GM18951 (cell line): ENCODE measurements around the gene RPS6KC1.

Experiments
- POLR2A ChIP-seq: IDR thresholded peaks from 4 replicates; pipeline ENCODE4 v1.6.1; 2011; ENCODE audit warnings: mild to moderate bottlenecking; ENCODE audit not compliant: insufficient read length, insufficient read depth; ENCODE audit errors: extremely low read depth
- in situ Hi-C: fragments of 300-500 bp; cut with MboI; formaldehyde crosslinking; loops from one replicate; pipeline ENCODE4 v1.12.0; 2022; ENCODE audit warnings: low sequenced_read_pairs, mixed read lengths, inconsistent platforms; ENCODE audit not compliant: unreplicated experiment

The RPS6KC1 gene

GRCh38 chr1:213049232-213049631 is 1.8 kb upstream of the RPS6KC1 start:
- in situ Hi-C loops: no loop called here
- no peak for TF ChIP-seq POLR2A

GRCh38 chr1:213050745-213051126 is 305 bp upstream of the RPS6KC1 start:
- no peak for TF ChIP-seq POLR2A
- in situ Hi-C loops: no loop called here

- in situ Hi-C loops: no loop called here
Observed at GRCh38 chr1:213051881-213052202, 801 bp downstream of the RPS6KC1 start.

GRCh38 chr1:213053455-213053854 is 2.4 kb downstream of the RPS6KC1 start:
- in situ Hi-C loops: no loop called here
- TF ChIP-seq POLR2A: no peak

More at GRCh38 chr1:213051881-213052202, 801 bp downstream of the RPS6KC1 start:
- TF ChIP-seq POLR2A: no peak

GRCh38 chr1:213054142-213054541 is 3.1 kb downstream of the RPS6KC1 start:
- in situ Hi-C loops: no loop called here
- no peak for TF ChIP-seq POLR2A

GRCh38 chr1:213054733-213055591 is 3.9 kb downstream of the RPS6KC1 start:
- no peak for TF ChIP-seq POLR2A
- in situ Hi-C loops: no loop called here

- no peak for TF ChIP-seq POLR2A
- in situ Hi-C loops: no loop called here
Observed at GRCh38 chr1:213055767-213056166, 4.7 kb downstream of the RPS6KC1 start.

- in situ Hi-C loops: no loop called here
- no peak for TF ChIP-seq POLR2A
Observed at GRCh38 chr1:213057264-213058059, 6.4 kb downstream of the RPS6KC1 start.

GRCh38 chr1:213060836-213061235 is 9.8 kb downstream of the RPS6KC1 start:
- in situ Hi-C loops: no loop called here

GRCh38 chr1:213061263-213061662 is 10.2 kb downstream of the RPS6KC1 start:
- TF ChIP-seq POLR2A: no peak
- in situ Hi-C loops: no loop called here

More at GRCh38 chr1:213060836-213061235, 9.8 kb downstream of the RPS6KC1 start:
- TF ChIP-seq POLR2A: no peak

GRCh38 chr1:213065800-213066199 is 14.8 kb downstream of the RPS6KC1 start:
- in situ Hi-C loops: no loop called here
- TF ChIP-seq POLR2A: no peak

- in situ Hi-C loops: no loop called here
- TF ChIP-seq POLR2A: no peak
Observed at GRCh38 chr1:213066363-213066762, 15.3 kb downstream of the RPS6KC1 start.

GRCh38 chr1:213067352-213067751 is 16.3 kb downstream of the RPS6KC1 start:
- in situ Hi-C loops: no loop called here
- TF ChIP-seq POLR2A: no peak

- TF ChIP-seq POLR2A: no peak
- in situ Hi-C loops: no loop called here
Observed at GRCh38 chr1:213070406-213070805, 19.4 kb downstream of the RPS6KC1 start.

GRCh38 chr1:213075725-213076124 is 24.7 kb downstream of the RPS6KC1 start:
- in situ Hi-C loops: no loop called here
- no peak for TF ChIP-seq POLR2A
